Loucy (cell line): ENCODE results near the gene ELOVL7.

Source experiments
- H2AFZ ChIP-seq: fragments of 200-600 bp; sonication (generic); 2 replicates; pipeline ENCODE4 v1.6.0; 2016; ENCODE audit warnings: antibody characterized with exemption, mild to moderate bottlenecking, low read length, moderate library complexity
- H3F3A ChIP-seq: fragments of 200-600 bp; 2 replicates; pipeline ENCODE4 v1.6.0; 2016; ENCODE audit warnings: antibody characterized with exemption, low read depth, mild to moderate bottlenecking
- H3K27me3 ChIP-seq: fragments of 200-600 bp; sonication (generic); 2 replicates; pipeline ENCODE4 v1.6.1; 2014; ENCODE audit warnings: low read length, mild to moderate bottlenecking; ENCODE audit not compliant: insufficient read depth, poor library complexity, severe bottlenecking
- H3K36me3 ChIP-seq: fragments of 200-600 bp; sonication (generic); 2 replicates; pipeline ENCODE4 v1.6.1; 2016; ENCODE audit warnings: low read length; ENCODE audit not compliant: insufficient read depth
- H3K4me1 ChIP-seq: fragments of 200-600 bp; sonication (generic); 2 replicates; pipeline ENCODE4 v1.5.1; 2014; ENCODE audit warnings: low read length, mild to moderate bottlenecking; ENCODE audit not compliant: insufficient read depth, poor library complexity, severe bottlenecking
- H3K4me2 ChIP-seq: fragments of 200-600 bp; sonication (generic); 2 replicates; pipeline ENCODE4 v1.6.0; 2014; ENCODE audit warnings: antibody characterized with exemption, low read length, low read depth, mild to moderate bottlenecking; ENCODE audit not compliant: poor library complexity, severe bottlenecking
- H3K4me3 ChIP-seq: fragments of 200-600 bp; sonication (generic); 2 replicates; pipeline ENCODE4 v1.5.1; 2014; ENCODE audit warnings: low read length, mild to moderate bottlenecking, mixed read lengths; ENCODE audit not compliant: poor library complexity, severe bottlenecking
- H3K79me2 ChIP-seq: fragments of 200-600 bp; sonication (generic); 2 replicates; pipeline ENCODE4 v1.6.1; 2014; ENCODE audit warnings: low read length; ENCODE audit not compliant: insufficient read depth
- H3K9ac ChIP-seq: fragments of 200-600 bp; sonication (generic); 2 replicates; pipeline ENCODE4 v1.6.0; 2014; ENCODE audit warnings: mild to moderate bottlenecking, low read depth, low read length, moderate library complexity; ENCODE audit not compliant: poor library complexity, severe bottlenecking
- H3K9me2 ChIP-seq: fragments of 200-600 bp; sonication (generic); replicated peaks from 2 replicates; pipeline ENCODE4 v1.6.1; 2016; ENCODE audit warnings: low read depth, low read length, mixed read lengths
- H3K9me3 ChIP-seq: fragments of 200-600 bp; sonication (generic); 2 replicates; pipeline ENCODE4 v1.6.1; 2014; ENCODE audit warnings: mild to moderate bottlenecking, antibody characterized with exemption, low read length, low read depth; ENCODE audit not compliant: insufficient read depth
- H4K20me1 ChIP-seq: fragments of 200-600 bp; sonication (generic); 2 replicates; pipeline ENCODE4 v1.6.0; 2014; ENCODE audit warnings: antibody characterized with exemption, low read length, mild to moderate bottlenecking; ENCODE audit not compliant: insufficient read depth, poor library complexity, severe bottlenecking
- EZH2phosphoT487 ChIP-seq: fragments of 200-600 bp; IDR thresholded peaks from 2 replicates; pipeline ENCODE4 v1.6.1; 2018; ENCODE audit warnings: antibody characterized with exemption, mild to moderate bottlenecking, moderate library complexity, borderline replicate concordance
- TF ChIP-seq, protein P1 (sequence below): fragments of 200-600 bp; sonication (generic); conservative IDR thresholded peaks from 2 replicates; pipeline ENCODE4 v1.5.1; 2014; ENCODE audit warnings: mild to moderate bottlenecking, antibody characterized with exemption, low read length

The ELOVL7 gene

GRCh38 chr5:60843386-60843935, 608 bp downstream of the ELOVL7 start:
- no peak overlapping the region for H3K4me2 ChIP-seq
- no peak overlapping the region for H3K4me3 ChIP-seq
- H3K79me2 ChIP-seq, result no peaks in the 10 kb centered on the region
- no peak overlapping the region for H3K9ac ChIP-seq
- H3F3A ChIP-seq, result no peaks in the 10 kb centered on the region
- H3K9me2 ChIP-seq, result no peaks in the 10 kb centered on the region
- H3K4me1 ChIP-seq, result no peaks in the 10 kb centered on the region
- TF ChIP-seq EZH2phosphoT487, result no peak
- TF ChIP-seq, protein P1, sequence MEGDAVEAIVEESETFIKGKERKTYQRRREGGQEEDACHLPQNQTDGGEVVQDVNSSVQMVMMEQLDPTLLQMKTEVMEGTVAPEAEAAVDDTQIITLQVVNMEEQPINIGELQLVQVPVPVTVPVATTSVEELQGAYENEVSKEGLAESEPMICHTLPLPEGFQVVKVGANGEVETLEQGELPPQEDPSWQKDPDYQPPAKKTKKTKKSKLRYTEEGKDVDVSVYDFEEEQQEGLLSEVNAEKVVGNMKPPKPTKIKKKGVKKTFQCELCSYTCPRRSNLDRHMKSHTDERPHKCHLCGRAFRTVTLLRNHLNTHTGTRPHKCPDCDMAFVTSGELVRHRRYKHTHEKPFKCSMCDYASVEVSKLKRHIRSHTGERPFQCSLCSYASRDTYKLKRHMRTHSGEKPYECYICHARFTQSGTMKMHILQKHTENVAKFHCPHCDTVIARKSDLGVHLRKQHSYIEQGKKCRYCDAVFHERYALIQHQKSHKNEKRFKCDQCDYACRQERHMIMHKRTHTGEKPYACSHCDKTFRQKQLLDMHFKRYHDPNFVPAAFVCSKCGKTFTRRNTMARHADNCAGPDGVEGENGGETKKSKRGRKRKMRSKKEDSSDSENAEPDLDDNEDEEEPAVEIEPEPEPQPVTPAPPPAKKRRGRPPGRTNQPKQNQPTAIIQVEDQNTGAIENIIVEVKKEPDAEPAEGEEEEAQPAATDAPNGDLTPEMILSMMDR, result no peak
- no peaks in the 10 kb centered on the region for H3K36me3 ChIP-seq
- no peaks in the 10 kb centered on the region for H3K27me3 ChIP-seq
- no peaks in the 10 kb centered on the region for H4K20me1 ChIP-seq
- no peaks in the 10 kb centered on the region for H3K9me3 ChIP-seq
- no peak overlapping the region for H2AFZ ChIP-seq

DNA sequence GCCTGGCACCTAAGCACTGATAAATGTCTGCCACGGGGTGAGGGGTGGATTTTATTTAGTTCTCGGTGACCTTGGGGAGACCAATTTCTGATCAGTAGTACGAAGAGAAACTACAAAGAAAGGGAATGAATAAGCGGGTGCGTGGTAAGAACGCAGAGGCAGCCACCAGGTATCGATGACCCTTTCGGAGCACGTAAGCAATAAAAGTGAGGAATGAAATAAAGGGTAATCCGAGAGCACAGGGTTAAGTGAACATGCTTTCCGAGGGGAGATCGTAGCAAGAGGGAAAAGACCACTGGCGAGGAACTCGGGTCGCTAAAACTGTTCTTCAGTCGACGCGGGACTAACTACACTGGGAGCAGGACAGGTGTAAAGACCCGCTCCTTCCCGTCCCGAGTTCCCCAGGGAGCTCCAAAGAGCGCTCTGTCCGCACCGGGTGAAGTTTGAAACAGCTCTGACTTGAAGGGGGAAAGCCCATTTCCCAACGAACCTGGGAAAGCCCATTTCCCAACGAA, 1.1 kb downstream of the ELOVL7 start:
- no peak for TF ChIP-seq EZH2phosphoT487
- TF ChIP-seq, protein P1, result no peak
- no peaks in the 10 kb centered on the region for H4K20me1 ChIP-seq
- H3K4me2 ChIP-seq, result no peak overlapping the region
- H3K36me3 ChIP-seq, result no peaks in the 10 kb centered on the region
- no peak overlapping the region for H2AFZ ChIP-seq
- H3K4me3 ChIP-seq, result no peak overlapping the region
- no peaks in the 10 kb centered on the region for H3K79me2 ChIP-seq
- H3K9me2 ChIP-seq, result no peaks in the 10 kb centered on the region
- H3K9me3 ChIP-seq, result no peaks in the 10 kb centered on the region
- H3F3A ChIP-seq, result no peaks in the 10 kb centered on the region
- no peaks in the 10 kb centered on the region for H3K4me1 ChIP-seq
- no peaks in the 10 kb centered on the region for H3K27me3 ChIP-seq
- no peak overlapping the region for H3K9ac ChIP-seq

DNA sequence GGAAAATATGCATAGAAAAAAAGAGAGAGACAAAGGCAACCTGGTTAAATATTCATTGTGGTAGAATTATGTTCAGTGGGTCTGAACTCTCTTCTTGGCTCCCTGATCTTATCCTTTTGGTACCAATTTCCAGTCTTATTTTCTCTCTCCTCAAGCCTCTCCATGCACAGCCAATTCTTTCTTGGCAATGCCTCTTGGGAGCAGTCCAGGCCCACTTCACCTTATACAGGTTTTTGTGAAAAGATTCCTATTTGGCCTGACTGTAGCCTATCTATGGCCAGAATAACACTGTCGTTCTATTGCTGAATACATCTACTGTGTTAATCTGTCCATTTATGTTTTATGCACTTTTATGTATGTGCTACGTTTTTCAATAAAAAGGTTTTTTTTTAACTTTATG, 2.7 kb downstream of the ELOVL7 start:
- Histone ChIP-seq H3K36me3 (no peaks in the 10 kb centered on the region), H3F3A (no peaks in the 10 kb centered on the region)
- TF ChIP-seq, protein P1, result no peak
- TF ChIP-seq EZH2phosphoT487, result no peak

More for the DNA sequence above, 2.7 kb downstream of the ELOVL7 start:
- no peak overlapping the region for H3K4me3 ChIP-seq
- no peaks in the 10 kb centered on the region for H3K27me3 ChIP-seq
- H3K4me1 ChIP-seq, result no peaks in the 10 kb centered on the region
- H3K79me2 ChIP-seq, result no peaks in the 10 kb centered on the region
- H3K9ac ChIP-seq, result no peak overlapping the region
- H3K9me3 ChIP-seq, result no peaks in the 10 kb centered on the region
- no peaks in the 10 kb centered on the region for H4K20me1 ChIP-seq
- no peaks in the 10 kb centered on the region for H3K9me2 ChIP-seq
- no peak overlapping the region for H3K4me2 ChIP-seq
- no peak overlapping the region for H2AFZ ChIP-seq
